HCT116 (cell line): ENCODE results near the gene APBA2. TPM values are rescaled to one million over a fixed set of nuclear protein-coding genes. Genes with fewer than 3 reads are reported as not detected.

ENCODE experiments used
- ATAC-seq: fragments of 200-7000 bp; cut with Tn5 transposase; 2 replicates; pipeline ENCODE4 v1.9.1; 2020; ENCODE audit warnings: mild to moderate bottlenecking, moderate library complexity
- BruUV-seq: library from RNA; stranded (reverse); fragments of 400-500 nt; replicated peaks from 2 replicates; lab custom pipeline; 2021; lab: Mats Ljungman, UMichigan
- CTCF ChIA-PET: fragments of 300-600 bp; sonication (Branson Sonifier 250); formaldehyde crosslinking; loops from one replicate; lab custom pipeline; 2021; ENCODE audit warnings: antibody characterized with exemption; lab: Charles Lee
- POLR2A ChIA-PET: fragments of 300-600, 350-600 bp; sonication (Branson Sonifier 250); formaldehyde crosslinking; loops from one replicate; lab custom pipeline; 2021; ENCODE audit warnings: antibody characterized with exemption; lab: Charles Lee
- RAD21 ChIA-PET, 2 experiments: fragments of 300-600 bp; sonication (Branson Sonifier 250); formaldehyde crosslinking; loops; one replicate each; lab custom pipeline; 2023; ENCODE audit warnings: low total read pairs in 2 of 2; ENCODE audit not compliant: uncharacterized antibody in 2 of 2, unreplicated experiment in 2 of 2, low non-redundant PET in 1 of 2; lab: Charles Lee
- DNase-seq: peaks from one replicate; pipeline ENCODE4 v3.0.0-alpha.2; 2010; ENCODE audit warnings: low read depth, low spot score
- H2AFZ ChIP-seq: fragments of 200-600 bp; shearing (Covaris generic), sonication (generic); 2 replicates; pipeline ENCODE4 v1.6.1; 2017; ENCODE audit warnings: low read depth, mixed run types, mixed read lengths, antibody characterized with exemption, low read length; ENCODE audit not compliant: poor library complexity, severe bottlenecking
- H3K27ac ChIP-seq: 2 replicates; pipeline ENCODE4 v1.5.1; 2012; ENCODE audit warnings: low read depth, low read length
- H3K27me3 ChIP-seq: fragments of 200-600 bp; sonication (generic); 2 replicates; pipeline ENCODE4 v1.6.1; 2016; ENCODE audit warnings: mixed run types, low read length, mixed read lengths; ENCODE audit not compliant: insufficient read depth
- H3K36me3 ChIP-seq, 2 experiments: fragments of 200-500 bp in 1 of 2; fragments of 200-600 bp in 1 of 2; sonication (Bioruptor generic) in 1 of 2; sonication (generic) in 1 of 2; 2 replicates each; pipeline versions ENCODE4 v1.5.1 to v1.6.1; 2014 to 2016; ENCODE audit warnings: low read length in 2 of 2, inconsistent platforms in 1 of 2, mixed read lengths in 1 of 2, mixed run types in 1 of 2; ENCODE audit not compliant: insufficient read depth in 2 of 2, control insufficient read depth in 1 of 2
- H3K4me1 ChIP-seq, 2 experiments: fragments of 200-600 bp in 1 of 2; sonication (generic) in 1 of 2; 2 replicates each; pipeline versions ENCODE4 v1.5.1 to v1.6.1; 2012 to 2017; ENCODE audit warnings: low read length in 2 of 2, inconsistent platforms in 1 of 2, mild to moderate bottlenecking in 1 of 2, mixed read lengths in 1 of 2, mixed run types in 1 of 2, moderate library complexity in 1 of 2; ENCODE audit not compliant: insufficient read depth in 2 of 2, control insufficient read depth in 1 of 2
- H3K4me2 ChIP-seq: fragments of 200-600 bp; sonication (generic); 2 replicates; pipeline ENCODE4 v1.6.1; 2017; ENCODE audit warnings: mixed run types, low read length, mixed read lengths
- H3K4me3 ChIP-seq, 2 experiments: fragments of 200-600 bp in 1 of 2; sonication (generic) in 1 of 2; replicated peaks in 1 of 2; 2 replicates each; pipeline ENCODE4 v1.5.1; 2011 to 2016; ENCODE audit warnings: low read length in 2 of 2, control low read depth in 1 of 2, low read depth in 1 of 2, mild to moderate bottlenecking in 1 of 2, mixed read lengths in 1 of 2, mixed run types in 1 of 2
- H3K79me2 ChIP-seq: fragments of 200-600 bp; sonication (generic); 2 replicates; pipeline ENCODE4 v1.6.1; 2017; ENCODE audit warnings: mild to moderate bottlenecking, mixed run types, low read length, moderate library complexity, mixed read lengths; ENCODE audit not compliant: insufficient read depth
- H3K9ac ChIP-seq: fragments of 200-600 bp; sonication (generic); 2 replicates; pipeline ENCODE4 v1.6.1; 2016; ENCODE audit warnings: low read length, mixed read lengths
- H3K9me2 ChIP-seq: fragments of 200-600 bp; sonication (generic), shearing (Covaris generic); 2 replicates; pipeline ENCODE4 v1.6.1; 2017; ENCODE audit warnings: mixed run types, mild to moderate bottlenecking, moderate library complexity; ENCODE audit not compliant: insufficient read depth
- H3K9me3 ChIP-seq, 2 experiments: fragments of 200-500 bp in 1 of 2; fragments of 200-600 bp in 1 of 2; sonication (Bioruptor generic) in 1 of 2; sonication (generic) in 1 of 2; 2 replicates each; pipeline ENCODE4 v1.6.1; 2014 to 2017; ENCODE audit warnings: low read length in 2 of 2, mixed read lengths in 2 of 2, inconsistent platforms in 1 of 2, low read depth in 1 of 2, mild to moderate bottlenecking in 1 of 2, mixed run types in 1 of 2, moderate library complexity in 1 of 2; ENCODE audit not compliant: control insufficient read depth in 1 of 2, insufficient read depth in 1 of 2
- H4K20me1 ChIP-seq: fragments of 200-600 bp; sonication (generic), shearing (Covaris generic); 2 replicates; pipeline ENCODE4 v1.6.1; 2017; ENCODE audit warnings: mixed run types, mild to moderate bottlenecking, moderate library complexity; ENCODE audit not compliant: insufficient read depth
- CBX3 ChIP-seq: IDR thresholded peaks from 2 replicates; pipeline ENCODE4 v1.6.1; 2012; ENCODE audit warnings: low read depth
- EZH2 ChIP-seq: fragments of 200-600 bp; sonication (generic); IDR thresholded peaks from 2 replicates; pipeline ENCODE4 v1.6.1; 2017; ENCODE audit warnings: antibody characterized with exemption, mixed run types
- POLR2A ChIP-seq: IDR thresholded peaks from 2 replicates; pipeline ENCODE4 v1.7.0; 2011; ENCODE audit warnings: borderline replicate concordance; ENCODE audit not compliant: insufficient read depth, insufficient read length; ENCODE audit errors: extremely low read depth
- TCF7L2 ChIP-seq: IDR thresholded peaks from 2 replicates; pipeline ENCODE4 v1.7.0; 2011; ENCODE audit warnings: borderline replicate concordance, inconsistent platforms; ENCODE audit not compliant: insufficient read depth, insufficient read length; ENCODE audit errors: extremely low read depth
- intact Hi-C: fragments of 100-400 bp; cut with micrococcal nuclease; formaldehyde crosslinking; loops from 2 replicates; pipeline ENCODE4 v1.10.0; 2022
- total RNA-seq: library from RNA; stranded (reverse); gene quantifications from one replicate; pipeline ENCODE4 v1.2.1, GENCODE V29; 2021; ENCODE audit not compliant: unreplicated experiment
- TF ChIP-seq, protein P1 (sequence below): IDR thresholded peaks from 2 replicates; pipeline ENCODE4 v1.6.1; 2012

APBA2 gene
- total RNA-seq, 1 experiment from 2014 or later: 0.47 TPM

DNA sequence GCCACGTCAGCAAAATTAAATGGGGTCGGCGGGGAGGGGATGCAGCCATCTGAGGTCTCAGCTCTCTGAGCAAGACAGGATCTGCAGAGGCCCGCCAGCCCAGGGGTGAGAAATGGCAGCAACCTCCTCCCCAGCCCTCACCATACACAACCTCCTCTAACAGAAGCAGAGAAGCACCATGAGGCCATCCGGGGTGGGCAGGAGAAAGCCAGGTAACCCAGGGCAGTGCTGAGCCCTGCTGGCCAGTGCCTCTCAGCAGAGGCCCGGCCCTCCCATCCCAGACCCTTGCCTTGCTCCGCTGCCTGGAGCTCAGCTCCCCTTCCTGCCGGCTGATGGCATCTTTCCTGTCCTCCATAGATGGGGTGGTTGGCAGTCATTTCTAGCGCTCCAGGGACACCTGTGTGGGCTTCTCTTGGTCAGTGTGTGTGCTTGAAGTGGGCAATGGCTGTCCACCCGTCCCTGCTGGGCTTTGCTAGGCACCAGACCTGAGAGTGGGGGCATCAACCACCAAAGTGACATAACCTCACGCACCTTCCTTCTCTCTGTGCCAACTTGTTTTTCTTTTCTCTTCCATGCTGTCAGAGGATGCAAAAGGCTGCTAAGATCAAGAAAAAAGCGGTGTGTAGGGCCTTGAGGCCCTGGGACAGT is 208.0 kb downstream of the APBA2 start:
- no TSS peak for BruUV-seq
- no peak overlapping the region for H2AFZ ChIP-seq
- H3K9me3 ChIP-seq: no peaks in the 10 kb centered on the region
- no peak for DNase-seq
- no peaks in the 10 kb centered on the region for H3K9me2 ChIP-seq
- intact Hi-C loops: loop anchor here (5.0 kb wide), 1 partner anchor 97 kb away; no protein-coding TSS in a partner anchor
- no peaks in the 10 kb centered on the region for H3K36me3 ChIP-seq
- no peak overlapping the region for H3K4me2 ChIP-seq
- CTCF ChIA-PET: interaction anchor here (1.4 to 1.7 kb wide), 3 partner anchors 8 to 174 kb away, joined by 3 to 8 read pairs (median 5); no protein-coding TSS in a partner anchor
- H3K4me1 ChIP-seq: no peaks in the 10 kb centered on the region
- H3K9ac ChIP-seq: no peak overlapping the region
- POLR2A ChIA-PET: no interaction called here
- TF ChIP-seq, protein P1, sequence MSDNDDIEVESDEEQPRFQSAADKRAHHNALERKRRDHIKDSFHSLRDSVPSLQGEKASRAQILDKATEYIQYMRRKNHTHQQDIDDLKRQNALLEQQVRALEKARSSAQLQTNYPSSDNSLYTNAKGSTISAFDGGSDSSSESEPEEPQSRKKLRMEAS: no peak
- TF ChIP-seq CBX3: no peak
- TF ChIP-seq POLR2A: no peak
- TF ChIP-seq, all 23 proteins: peak for 0
- Histone ChIP-seq H4K20me1 (no peaks in the 10 kb centered on the region), H3K27me3 (no peaks in the 10 kb centered on the region), H3K79me2 (no peaks in the 10 kb centered on the region), H3K27ac (no peak overlapping the region), H3K4me3 (no peak overlapping the region)
- RAD21 ChIA-PET: no interaction called here
- ATAC-seq: no peak

DNA sequence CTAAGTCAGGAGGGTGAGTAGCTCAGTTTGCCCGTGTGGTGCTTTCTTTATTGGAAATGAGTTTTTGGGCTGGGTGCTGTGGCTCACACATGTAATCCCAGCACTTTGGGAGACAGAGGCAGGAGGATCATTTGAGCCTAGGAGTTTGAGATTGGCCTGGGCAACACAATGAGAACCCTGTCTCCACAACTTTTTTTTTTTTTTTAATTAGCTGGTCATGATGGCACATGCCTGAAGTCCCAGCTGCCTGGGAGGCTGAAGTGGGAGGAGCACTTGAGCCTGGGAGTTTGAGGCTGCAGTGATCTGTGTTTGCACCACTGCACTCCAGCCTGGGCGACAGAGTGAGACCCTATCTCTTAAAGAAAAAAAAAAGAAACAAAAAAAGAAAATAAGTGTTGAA is 208.9 kb downstream of the APBA2 start:
- Histone ChIP-seq H3K4me3 (no peak overlapping the region), H3K4me1 (no peaks in the 10 kb centered on the region), H3K9me3 (no peaks in the 10 kb centered on the region), H3K36me3 (no peaks in the 10 kb centered on the region), H3K9ac (no peak overlapping the region), H3K79me2 (no peaks in the 10 kb centered on the region), H3K9me2 (no peaks in the 10 kb centered on the region), H4K20me1 (no peaks in the 10 kb centered on the region)
- ChIA-PET POLR2A (no interaction called here), RAD21 (no interaction called here)
- intact Hi-C loops: loop anchor here (5.0 kb wide), 1 partner anchor 97 kb away; no protein-coding TSS in a partner anchor
- no peak for TF ChIP-seq EZH2
- TF ChIP-seq TCF7L2: no peak
- TF ChIP-seq, all 23 proteins: peak for 0
- H3K27me3 ChIP-seq: no peaks in the 10 kb centered on the region
- H3K4me2 ChIP-seq: no peak overlapping the region
- no peak for ATAC-seq
- BruUV-seq: no TSS peak
- CTCF ChIA-PET: interaction anchor here (0.8 kb wide), 1 partner anchor 9 kb away, joined by 3 read pairs; no protein-coding TSS in a partner anchor
- H3K27ac ChIP-seq: no peak overlapping the region
- H2AFZ ChIP-seq: no peak overlapping the region
- no peak for DNase-seq
